Hepatocyte (in vitro differentiated cells): ENCODE measurements around the gene HIRA. TPM values are rescaled to one million over a fixed set of nuclear protein-coding genes. Genes with fewer than 3 reads are reported as not detected.

Experiments
- DNase-seq: peaks from one replicate; pipeline ENCODE4 v3.0.0-alpha.2; 2016; ENCODE audit warnings: low spot score
- H2AFZ ChIP-seq: fragments of 200-600 bp; sonication (generic); 2 replicates; pipeline ENCODE4 v1.6.0; 2016; ENCODE audit warnings: antibody characterized with exemption, mild to moderate bottlenecking
- H3K27ac ChIP-seq: fragments of 200-600 bp; sonication (generic); 2 replicates; pipeline ENCODE4 v1.5.1; 2016; ENCODE audit warnings: mild to moderate bottlenecking
- H3K27me3 ChIP-seq: fragments of 200-600 bp; sonication (generic); 2 replicates; pipeline ENCODE4 v1.6.1; 2016
- H3K36me3 ChIP-seq: fragments of 200-600 bp; sonication (generic); replicated peaks from 2 replicates; pipeline ENCODE4 v1.5.1; 2016; ENCODE audit warnings: low read depth; ENCODE audit not compliant: insufficient read depth
- H3K4me1 ChIP-seq: fragments of 200-600 bp; sonication (generic); 2 replicates; pipeline ENCODE4 v1.5.1; 2016; ENCODE audit warnings: mild to moderate bottlenecking, moderate library complexity; ENCODE audit not compliant: insufficient read depth
- H3K4me2 ChIP-seq: fragments of 200-600 bp; sonication (generic); 2 replicates; pipeline ENCODE4 v1.6.0; 2016
- H3K4me3 ChIP-seq: fragments of 200-600 bp; sonication (generic); 2 replicates; pipeline ENCODE4 v1.5.1; 2016; ENCODE audit warnings: mild to moderate bottlenecking
- H3K79me2 ChIP-seq: fragments of 200-600 bp; sonication (generic); 2 replicates; pipeline ENCODE4 v1.6.0; 2017; ENCODE audit warnings: mild to moderate bottlenecking
- H3K9me2 ChIP-seq: fragments of 200-600 bp; sonication (generic); replicated peaks from 2 replicates; pipeline ENCODE4 v1.6.0; 2017; ENCODE audit warnings: mild to moderate bottlenecking; ENCODE audit not compliant: insufficient read depth
- H3K9me3 ChIP-seq: fragments of 200-600 bp; sonication (generic); 2 replicates; pipeline ENCODE4 v1.5.1; 2016; ENCODE audit warnings: low read depth, mild to moderate bottlenecking
- H4K20me1 ChIP-seq: fragments of 200-600 bp; sonication (generic); 2 replicates; pipeline ENCODE4 v1.6.0; 2016; ENCODE audit warnings: mild to moderate bottlenecking; ENCODE audit not compliant: insufficient read depth, poor library complexity, severe bottlenecking
- EZH2 ChIP-seq: fragments of 200-600 bp; sonication (generic); IDR thresholded peaks from 2 replicates; pipeline ENCODE4 v1.6.1; 2016; ENCODE audit warnings: antibody characterized with exemption, mild to moderate bottlenecking, borderline replicate concordance
- EZH2phosphoT487 ChIP-seq: fragments of 200-600 bp; sonication (generic); IDR thresholded peaks from one replicate; pipeline ENCODE4 v1.6.1; 2018; ENCODE audit warnings: antibody characterized with exemption, mild to moderate bottlenecking, low read depth, moderate library complexity; ENCODE audit not compliant: unreplicated experiment, severe bottlenecking
- WGBS: methylation state at CpG from one replicate; pipeline ENCODE4 v1.1.6; 2016; ENCODE audit warnings: low lambda C conversion rate; ENCODE audit errors: missing lambda C conversion rate; 5-methylcytosine and 5-hydroxymethylcytosine counted together
- polyA plus RNA-seq: library from polyadenylated mRNA; unstranded; fragments of >200 nt; fragmentation: Nextera tagmentation; extraction: Ambion mirVana; gene quantifications from 2 replicates; pipeline ENCODE4 v1.2.1, GENCODE V29; 2016
- total RNA-seq: library from RNA; depleted of rRNA; stranded (reverse); fragments of >200 nt; gene quantifications from 2 replicates; pipeline ENCODE4 v1.2.3, GENCODE V29; 2014
- TF ChIP-seq, protein P1 (sequence below): fragments of 200-600 bp; sonication (generic); IDR thresholded peaks from 2 replicates; pipeline ENCODE4 v1.5.1; 2016; ENCODE audit warnings: antibody characterized with exemption, mild to moderate bottlenecking; ENCODE audit not compliant: poor library complexity

HIRA gene
- total and polyA plus RNA-seq, 2 experiments from 2014 or later: 23.5 to 30.6 TPM

DNA sequence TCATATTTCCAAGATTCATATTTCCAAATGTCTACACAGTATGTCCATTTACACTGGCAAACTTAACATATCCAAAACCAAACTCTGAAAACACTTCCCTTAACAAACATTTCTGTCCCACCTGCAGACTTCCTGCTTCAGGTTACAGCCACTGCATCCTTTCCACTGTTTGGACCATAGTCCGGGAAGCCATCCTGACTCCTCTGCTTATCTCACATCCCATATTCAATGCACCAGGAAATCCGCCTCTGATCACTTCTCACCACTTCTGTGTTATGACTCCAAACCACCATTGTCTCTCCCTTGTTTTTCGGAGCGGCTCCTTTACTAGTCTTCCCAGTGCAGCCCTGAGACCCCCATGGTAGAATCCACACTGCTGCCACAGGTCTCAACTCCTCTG lies 30.1 kb downstream of the HIRA start:
- WGBS: 97% methylated on average over 4 of the region's 4 CpGs

GRCh38 chr22:19400881-19401280 lies 30.7 kb downstream of the HIRA start:
- no peak overlapping the region for H2AFZ ChIP-seq
- DNase-seq: no peak
- H3K9me2 ChIP-seq: no peaks in the 10 kb centered on the region
- H3K4me3 ChIP-seq: no peak overlapping the region
- no peak overlapping the region for H3K27ac ChIP-seq
- WGBS: 96% methylated on average over 6 of the region's 6 CpGs
- H3K36me3 ChIP-seq: no peaks in the 10 kb centered on the region
- no peaks in the 10 kb centered on the region for H3K27me3 ChIP-seq
- no peaks in the 10 kb centered on the region for H3K4me1 ChIP-seq
- no peaks in the 10 kb centered on the region for H4K20me1 ChIP-seq
- H3K4me2 ChIP-seq: no peak overlapping the region
- TF ChIP-seq, protein P1, sequence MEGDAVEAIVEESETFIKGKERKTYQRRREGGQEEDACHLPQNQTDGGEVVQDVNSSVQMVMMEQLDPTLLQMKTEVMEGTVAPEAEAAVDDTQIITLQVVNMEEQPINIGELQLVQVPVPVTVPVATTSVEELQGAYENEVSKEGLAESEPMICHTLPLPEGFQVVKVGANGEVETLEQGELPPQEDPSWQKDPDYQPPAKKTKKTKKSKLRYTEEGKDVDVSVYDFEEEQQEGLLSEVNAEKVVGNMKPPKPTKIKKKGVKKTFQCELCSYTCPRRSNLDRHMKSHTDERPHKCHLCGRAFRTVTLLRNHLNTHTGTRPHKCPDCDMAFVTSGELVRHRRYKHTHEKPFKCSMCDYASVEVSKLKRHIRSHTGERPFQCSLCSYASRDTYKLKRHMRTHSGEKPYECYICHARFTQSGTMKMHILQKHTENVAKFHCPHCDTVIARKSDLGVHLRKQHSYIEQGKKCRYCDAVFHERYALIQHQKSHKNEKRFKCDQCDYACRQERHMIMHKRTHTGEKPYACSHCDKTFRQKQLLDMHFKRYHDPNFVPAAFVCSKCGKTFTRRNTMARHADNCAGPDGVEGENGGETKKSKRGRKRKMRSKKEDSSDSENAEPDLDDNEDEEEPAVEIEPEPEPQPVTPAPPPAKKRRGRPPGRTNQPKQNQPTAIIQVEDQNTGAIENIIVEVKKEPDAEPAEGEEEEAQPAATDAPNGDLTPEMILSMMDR: no peak
- TF ChIP-seq EZH2phosphoT487 (no peak), EZH2 (no peak)
- no peaks in the 10 kb centered on the region for H3K79me2 ChIP-seq
- no peaks in the 10 kb centered on the region for H3K9me3 ChIP-seq

More for the DNA sequence above, 30.1 kb downstream of the HIRA start:
- no peaks in the 10 kb centered on the region for H3K4me1 ChIP-seq
- no peak overlapping the region for H3K4me2 ChIP-seq
- H3K27ac ChIP-seq: no peak overlapping the region
- H3K79me2 ChIP-seq: no peaks in the 10 kb centered on the region
- H3K36me3 ChIP-seq: no peaks in the 10 kb centered on the region
- H2AFZ ChIP-seq: no peak overlapping the region
- no peaks in the 10 kb centered on the region for H4K20me1 ChIP-seq
- H3K27me3 ChIP-seq: no peaks in the 10 kb centered on the region
- DNase-seq: no peak
- no peak overlapping the region for H3K4me3 ChIP-seq
- H3K9me3 ChIP-seq: no peaks in the 10 kb centered on the region
- no peaks in the 10 kb centered on the region for H3K9me2 ChIP-seq
- TF ChIP-seq EZH2phosphoT487: no peak
- TF ChIP-seq EZH2: no peak
- TF ChIP-seq, protein P1: no peak

GRCh38 chr22:19398652-19399051 lies 32.9 kb downstream of the HIRA start:
- Histone ChIP-seq H3K4me3 (no peak overlapping the region), H3K36me3 (no peaks in the 10 kb centered on the region)

More at GRCh38 chr22:19398652-19399051, 32.9 kb downstream of the HIRA start:
- no peaks in the 10 kb centered on the region for H3K4me1 ChIP-seq
- DNase-seq: no peak
- H3K9me3 ChIP-seq: no peaks in the 10 kb centered on the region
- H3K4me2 ChIP-seq: no peak overlapping the region
- no peaks in the 10 kb centered on the region for H3K27me3 ChIP-seq
- no peaks in the 10 kb centered on the region for H3K9me2 ChIP-seq
- TF ChIP-seq, protein P1: no peak
- no peak for TF ChIP-seq EZH2phosphoT487
- no peak for TF ChIP-seq EZH2
- H3K79me2 ChIP-seq: no peaks in the 10 kb centered on the region
- no peaks in the 10 kb centered on the region for H4K20me1 ChIP-seq
- no peak overlapping the region for H2AFZ ChIP-seq
- 96% methylated on average over 2 of the region's 2 CpGs for WGBS
- H3K27ac ChIP-seq: no peak overlapping the region
